K562 (cell line): ENCODE results near the gene DIAPH1. TPM values are rescaled to one million over a fixed set of nuclear protein-coding genes. Genes with fewer than 3 reads are reported as not detected.

ENCODE experiments used
- CBX1 ChIP-seq: sonication (generic); IDR thresholded peaks from 2 replicates; pipeline ENCODE4 v1.6.1; 2016; ENCODE audit warnings: antibody characterized with exemption, low read depth, mild to moderate bottlenecking
- CC2D1A ChIP-seq: fragments of 450-650 bp; IDR thresholded peaks from 2 replicates; pipeline ENCODE4 v1.6.1; 2017; ENCODE audit warnings: mild to moderate bottlenecking
- CTCF ChIP-seq, 3 experiments: IDR thresholded peaks in 2 of 3; conservative IDR thresholded peaks in 1 of 3; 2 replicates each; pipeline ENCODE4 v1.5.1; 2011 to 2012; ENCODE audit warnings: low read length in 3 of 3, mild to moderate bottlenecking in 3 of 3, control low read depth in 2 of 3, improper control_type of control experiment in 1 of 3, inconsistent platforms in 1 of 3, low read depth in 1 of 3, mixed read lengths in 1 of 3, moderate library complexity in 1 of 3; ENCODE audit not compliant: insufficient read depth in 2 of 3
- KDM5B ChIP-seq: fragments of 200-600 bp; sonication (generic); IDR thresholded peaks from 2 replicates; pipeline ENCODE4 v1.6.1; 2012; ENCODE audit warnings: low read depth, mild to moderate bottlenecking, moderate library complexity, low read length, control low read depth, inconsistent platforms; ENCODE audit not compliant: insufficient replicate concordance
- MXI1 ChIP-seq: IDR thresholded peaks from 2 replicates; pipeline ENCODE4 v1.6.1; 2011; ENCODE audit warnings: low read depth, mild to moderate bottlenecking, improper control_type of control experiment, low read length
- NR2C2 ChIP-seq, 2 experiments: fragments of 200-800 bp in 1 of 2; sonication (Bioruptor generic) in 1 of 2; sonication (generic) in 1 of 2; formaldehyde crosslinking in 1 of 2; IDR thresholded peaks; 2 replicates each; pipeline versions ENCODE4 v1.6.1 to v1.8.0; 2016 to 2022; ENCODE audit warnings: mild to moderate bottlenecking in 1 of 2, missing compliant biosample characterization in 1 of 2, missing genetic modification characterization in 1 of 2, missing genetic modification reagents in 1 of 2
- RNF219 ChIP-seq: fragments of 250-450 bp; sonication (Bioruptor Pico); IDR thresholded peaks from 2 replicates; pipeline ENCODE4 v1.5.0; 2022; ENCODE audit warnings: mild to moderate bottlenecking
- TCFL5 ChIP-seq: fragments of 250-450 bp; sonication (Bioruptor Pico); conservative IDR thresholded peaks from 2 replicates; pipeline ENCODE4 v1.6.1; 2021; ENCODE audit warnings: mild to moderate bottlenecking, moderate library complexity, matching md5 sums
- ZBTB17 ChIP-seq: fragments of 450-650 bp; formaldehyde crosslinking; IDR thresholded peaks from 2 replicates; pipeline ENCODE4 v1.4.0; 2020; ENCODE audit warnings: mild to moderate bottlenecking
- ZBTB2 ChIP-seq: fragments of 450-650 bp; IDR thresholded peaks from 2 replicates; pipeline ENCODE4 v1.6.1; 2016; ENCODE audit warnings: antibody characterized with exemption
- ZNF696 ChIP-seq: fragments of 250-450 bp; sonication (Bioruptor Pico); conservative IDR thresholded peaks from 2 replicates; pipeline ENCODE4 v1.4.0; 2020; ENCODE audit warnings: mild to moderate bottlenecking, moderate library complexity
- polyA plus RNA-seq, 8 experiments: library from polyadenylated mRNA; depleted of rRNA in 4 of 8; stranded (reverse) in 5 of 8; unstranded in 3 of 8; fragments of >200 nt; fragmentation: Nextera tagmentation in 2 of 8; fragmentation: Illumina TruSeq in 1 of 8; extraction: Ambion mirVana in 2 of 8; extraction: Trizol in 1 of 8; gene quantifications; 2 replicates each; pipeline versions ENCODE4 v1.2.1 to v1.2.3, GENCODE V29; 2011 to 2014; ENCODE audit warnings: inconsistent platforms in 1 of 8, missing spikeins in 1 of 8
- total RNA-seq, 7 experiments: library from RNA; depleted of rRNA in 6 of 7; stranded (reverse); fragments of >200 nt in 6 of 7; fragmentation: Illumina TruSeq in 2 of 7; extraction: Trizol in 2 of 7; gene quantifications; 2 replicates each; pipeline versions ENCODE4 v1.2.1 to v1.2.3, GENCODE V29; 2011 to 2021; ENCODE audit warnings: low replicate concordance in 1 of 7
- TF ChIP-seq, protein P1 (sequence below), 2 experiments: fragments of 450-650 bp; conservative IDR thresholded peaks; 2 replicates each; pipeline ENCODE4 v1.6.1; 2017; ENCODE audit warnings: mild to moderate bottlenecking in 2 of 2, moderate library complexity in 2 of 2

Gene DIAPH1
- total and polyA plus RNA-seq, 9 of the 15 experiments (the other 6 are each of a cell fraction or from before 2014, with no cell fraction given): 60.8 to 328 (median 97.8) TPM

- peak; percentile 9; the same call in 1 of the 2 replicates for TF ChIP-seq ZBTB2
- TF ChIP-seq ZNF696 (CRISPR knock-in tag): no peak
- peak; percentile 29; the same call in 1 of the 2 replicates for TF ChIP-seq CC2D1A
- TF ChIP-seq KDM5B: peak; percentile 12
- TF ChIP-seq MXI1: 0 out of 2 replicates have a peak, but pooled peaks have one; percentile 20
- peak; percentile 51; the same call in 1 of the 2 replicates for TF ChIP-seq NR2C2 (CRISPR knock-in tag; IDR thresholded peaks at IDR 0.05)
- peak; percentile 42; the same call in 1 of the 2 replicates for TF ChIP-seq NR2C2 (tag; IDR thresholded peaks at IDR 0.05)
- TF ChIP-seq TCFL5 (CRISPR knock-in tag): no peak
- peak; percentile 49 to 72 (median 66); a peak in 5 of 6 replicates for TF ChIP-seq CTCF (IDR thresholded peaks at IDR 0.05 in 2 of 3, conservative IDR thresholded peaks at IDR 0.05 in 1 of 3; ENCODE audit: insufficient read depth in 2 of 3, low read depth in 1 of 3, low read length in 3 of 3)
- no peak for TF ChIP-seq RNF219 (CRISPR knock-in tag)
- TF ChIP-seq ZBTB17 (CRISPR knock-in tag): no peak
- TF ChIP-seq CBX1: no peak
- TF ChIP-seq, protein P1, sequence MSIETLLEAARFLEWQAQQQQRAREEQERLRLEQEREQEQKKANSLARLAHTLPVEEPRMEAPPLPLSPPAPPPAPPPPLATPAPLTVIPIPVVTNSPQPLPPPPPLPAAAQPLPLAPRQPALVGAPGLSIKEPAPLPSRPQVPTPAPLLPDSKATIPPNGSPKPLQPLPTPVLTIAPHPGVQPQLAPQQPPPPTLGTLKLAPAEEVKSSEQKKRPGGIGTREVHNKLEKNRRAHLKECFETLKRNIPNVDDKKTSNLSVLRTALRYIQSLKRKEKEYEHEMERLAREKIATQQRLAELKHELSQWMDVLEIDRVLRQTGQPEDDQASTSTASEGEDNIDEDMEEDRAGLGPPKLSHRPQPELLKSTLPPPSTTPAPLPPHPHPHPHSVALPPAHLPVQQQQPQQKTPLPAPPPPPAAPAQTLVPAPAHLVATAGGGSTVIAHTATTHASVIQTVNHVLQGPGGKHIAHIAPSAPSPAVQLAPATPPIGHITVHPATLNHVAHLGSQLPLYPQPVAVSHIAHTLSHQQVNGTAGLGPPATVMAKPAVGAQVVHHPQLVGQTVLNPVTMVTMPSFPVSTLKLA (conservative IDR thresholded peaks at IDR 0.05): peak; percentile 84 to 86
Measured at GRCh38 chr5:141637767-141638419, 19.1 kb upstream of the DIAPH1 start (continued).
